ENCODE measurements around the gene RBMY1F.
"Not testable (repeated sequence)": the region's sequence is repeated elsewhere in the genome, so short reads cannot be mapped to it uniquely, and the experiment has no call there.

Gene RBMY1F

GRCh38 chrY:22182823-22183222 is at the start of gene RBMY1F:
Gene RBMY1F (minus strand): TSS chrY:22182923. CDS start chrY:22180969, 1,954 bp downstream.
- DNase-seq (ENCODE audit: low spot score), result not testable (repeated sequence)

- not testable (repeated sequence) for DNase-seq (ENCODE audit: low spot score)
These were observed 31.6 kb downstream of the RBMY1F start for GRCh38 chrY:22151144-22151543.

GRCh38 chrY:22141011-22141695 is 41.6 kb downstream of the RBMY1F start:
- not testable (repeated sequence) for DNase-seq (ENCODE audit: low spot score)

- not testable (repeated sequence) for DNase-seq (ENCODE audit: low spot score)
These were observed 48.0 kb downstream of the RBMY1F start for GRCh38 chrY:22134719-22135118.

GRCh38 chrY:22130494-22130893 is 52.2 kb downstream of the RBMY1F start:
- not testable (repeated sequence) for DNase-seq (ENCODE audit: low spot score)
